ENCODE results near the gene NELL1. TPM values are rescaled to one million over a fixed set of nuclear protein-coding genes. Genes with fewer than 3 reads are reported as not detected.

Gene NELL1
- total RNA-seq, 3 donors from 2014 or later (not counting 1 experiment from before 2014, with no cell fraction given), result not detected

GRCh38 chr11:21350613-21351012, 681.2 kb downstream of the NELL1 start:
- H3K9me3 Mint-ChIP-seq, result peaks cover 11 to 20% of the 10 kb centered on the region in 2 donors
- Histone ChIP-seq H3K9me3 (ENCODE audit: control insufficient read depth, insufficient read depth, low read length) (no peaks in the 10 kb centered on the region), H3K36me3 (ENCODE audit: control insufficient read depth, insufficient read depth, low read length) (no peaks in the 10 kb centered on the region), H3K4me3 (ENCODE audit: low read length) (no peak overlapping the region), H3K27me3 (ENCODE audit: control insufficient read depth, insufficient read depth, low read length) (no peaks in the 10 kb centered on the region), H3K27ac (ENCODE audit: low read length) (no peak overlapping the region), H3K4me1 (ENCODE audit: control insufficient read depth, insufficient read depth, low read length) (no peaks in the 10 kb centered on the region)
- TF ChIP-seq CTCF (IDR thresholded peaks at IDR 0.05), result no peak
- intact Hi-C loops (cut with micrococcal nuclease), result no loop called here
- no peaks in the 10 kb centered on the region for H3K36me3 Mint-ChIP-seq
- H3K27me3 Mint-ChIP-seq (ENCODE audit: low read depth in 2 of 2), result no peaks in the 10 kb centered on the region
- no peak overlapping the region for H3K4me3 Mint-ChIP-seq
- DNase-seq (no peak), ATAC-seq (no peak)
- WGBS (ENCODE audit: insufficient coverage), result 85% methylated on average over 2 of the region's 2 CpGs
- no peak overlapping the region for H3K27ac Mint-ChIP-seq
- no peaks in the 10 kb centered on the region for H3K4me1 Mint-ChIP-seq

- Mint-ChIP-seq H3K36me3 (no peaks in the 10 kb centered on the region), H3K27ac (no peak overlapping the region), H3K4me3 (no peak overlapping the region), H3K27me3 (ENCODE audit: low read depth in 2 of 2) (no peaks in the 10 kb centered on the region), H3K9me3 (peaks cover 12 to 16% of the 10 kb centered on the region in 2 donors), H3K4me1 (no peaks in the 10 kb centered on the region)
- ATAC-seq, result no peak
- H3K27me3 ChIP-seq (ENCODE audit: control insufficient read depth, insufficient read depth, low read length), result no peaks in the 10 kb centered on the region
- no peaks in the 10 kb centered on the region for H3K9me3 ChIP-seq (ENCODE audit: control insufficient read depth, insufficient read depth, low read length)
- no peak for DNase-seq
- no peaks in the 10 kb centered on the region for H3K36me3 ChIP-seq (ENCODE audit: control insufficient read depth, insufficient read depth, low read length)
- intact Hi-C loops (cut with micrococcal nuclease), result no loop called here
- no peak overlapping the region for H3K4me3 ChIP-seq (ENCODE audit: low read length)
- 86% methylated on average over 4 of the region's 5 CpGs for WGBS (ENCODE audit: insufficient coverage)
- no peak overlapping the region for H3K27ac ChIP-seq (ENCODE audit: low read length)
- TF ChIP-seq CTCF (IDR thresholded peaks at IDR 0.05), result no peak
- H3K4me1 ChIP-seq (ENCODE audit: control insufficient read depth, insufficient read depth, low read length), result no peaks in the 10 kb centered on the region
These were observed 684.0 kb downstream of the NELL1 start for GRCh38 chr11:21353425-21353824.

GRCh38 chr11:21364866-21365624, 695.7 kb downstream of the NELL1 start:
- Mint-ChIP-seq H3K36me3 (peaks cover 15% of the 10 kb centered on the region), H3K27ac (no peak overlapping the region), H3K9me3 (peaks cover 13 to 15% of the 10 kb centered on the region in 2 donors), H3K27me3 (ENCODE audit: low read depth in 2 of 2) (no peaks in the 10 kb centered on the region), H3K4me3 (no peak overlapping the region), H3K4me1 (no peaks in the 10 kb centered on the region)
- Histone ChIP-seq H3K27me3 (ENCODE audit: control insufficient read depth, insufficient read depth, low read length) (no peaks in the 10 kb centered on the region), H3K36me3 (ENCODE audit: control insufficient read depth, insufficient read depth, low read length) (no peaks in the 10 kb centered on the region), H3K4me1 (ENCODE audit: control insufficient read depth, insufficient read depth, low read length) (no peaks in the 10 kb centered on the region), H3K4me3 (ENCODE audit: low read length) (no peak overlapping the region), H3K9me3 (ENCODE audit: control insufficient read depth, insufficient read depth, low read length) (peaks cover 10% of the 10 kb centered on the region), H3K27ac (ENCODE audit: low read length) (no peak overlapping the region)
- no peak for TF ChIP-seq CTCF (IDR thresholded peaks at IDR 0.05)
- ATAC-seq, result no peak
- DNase-seq, result no peak
- 96% methylated on average over 7 of the region's 8 CpGs for WGBS (ENCODE audit: insufficient coverage)
- intact Hi-C loops (cut with micrococcal nuclease), result no loop called here

- Mint-ChIP-seq H3K4me1 (no peaks in the 10 kb centered on the region), H3K36me3 (no peaks in the 10 kb centered on the region), H3K27ac (no peak overlapping the region), H3K9me3 (peaks cover 6 to 9% of the 10 kb centered on the region in 2 donors), H3K27me3 (ENCODE audit: low read depth in 2 of 2) (no peaks in the 10 kb centered on the region), H3K4me3 (no peak overlapping the region)
- Histone ChIP-seq H3K4me1 (ENCODE audit: control insufficient read depth, insufficient read depth, low read length) (no peaks in the 10 kb centered on the region), H3K36me3 (ENCODE audit: control insufficient read depth, insufficient read depth, low read length) (no peaks in the 10 kb centered on the region), H3K9me3 (ENCODE audit: control insufficient read depth, insufficient read depth, low read length) (no peaks in the 10 kb centered on the region), H3K27me3 (ENCODE audit: control insufficient read depth, insufficient read depth, low read length) (no peaks in the 10 kb centered on the region), H3K27ac (ENCODE audit: low read length) (no peak overlapping the region), H3K4me3 (ENCODE audit: low read length) (no peak overlapping the region)
- no peak for DNase-seq
- no CpG with 5 or more reads among the region's 1 CpG for WGBS (ENCODE audit: insufficient coverage)
- no peak for ATAC-seq
- TF ChIP-seq CTCF (IDR thresholded peaks at IDR 0.05), result no peak
- intact Hi-C loops (cut with micrococcal nuclease), result no loop called here
These were observed 700.6 kb downstream of the NELL1 start for GRCh38 chr11:21369947-21370346.

Measured in natural killer cell (primary cell).